Endothelial cell of umbilical vein (primary cell): ENCODE data around the gene NUDT3. TPM values are rescaled to one million over a fixed set of nuclear protein-coding genes. Genes with fewer than 3 reads are reported as not detected.

Experiments used
- BruUV-seq: library from RNA; stranded (reverse); fragments of 400-500 nt; replicated peaks from 2 replicates; lab custom pipeline; 2021; lab: Mats Ljungman, UMichigan
- CTCF ChIA-PET: fragments of 300-600, 350-600 bp; sonication (Branson Sonifier 250); formaldehyde crosslinking; loops from one replicate; lab custom pipeline; 2021; ENCODE audit warnings: antibody characterized with exemption, inconsistent platforms; lab: Charles Lee
- POLR2A ChIA-PET: fragments of 300-600, 350-600 bp; sonication (Branson Sonifier 250); formaldehyde crosslinking; loops from one replicate; lab custom pipeline; 2021; ENCODE audit warnings: antibody characterized with exemption, inconsistent platforms; lab: Charles Lee
- DNase-seq: peaks from one replicate; pipeline ENCODE4 v3.0.0-alpha.2; 2011; ENCODE audit warnings: low read depth, low spot score
- FAIRE-seq: peaks from 2 replicates; lab custom pipeline; 2011; peaks lifted over from hg19 to GRCh38; lab: Jason Lieb, UNC
- H2AFZ ChIP-seq: 2 replicates; pipeline ENCODE4 v1.6.0; 2012; ENCODE audit warnings: low read depth, low read length, control low read depth, inconsistent platforms
- H3K27ac ChIP-seq: 2 replicates; pipeline ENCODE4 v1.5.1; 2011; ENCODE audit warnings: low read depth, mild to moderate bottlenecking, control low read depth, low read length, moderate library complexity; ENCODE audit not compliant: insufficient read depth
- H3K27me3 ChIP-seq, 2 experiments: 2 replicates each; pipeline versions ENCODE4 v1.6.0 to v1.6.1; 2011; ENCODE audit warnings: low read length in 2 of 2, mixed read lengths in 1 of 2; ENCODE audit not compliant: control insufficient read depth in 2 of 2, insufficient read depth in 2 of 2
- H3K36me3 ChIP-seq, 2 experiments: 2 replicates in 1 of 2; 3 replicates in 1 of 2; pipeline ENCODE4 v1.5.1; 2011; ENCODE audit warnings: low read length in 2 of 2, mild to moderate bottlenecking in 1 of 2, moderate library complexity in 1 of 2; ENCODE audit not compliant: control insufficient read depth in 2 of 2, insufficient read depth in 2 of 2; ENCODE audit errors: extremely low read depth in 1 of 2
- H3K4me1 ChIP-seq: 3 replicates; pipeline ENCODE4 v1.5.1; 2011; ENCODE audit warnings: mild to moderate bottlenecking, low read length; ENCODE audit not compliant: control insufficient read depth, insufficient read depth; ENCODE audit errors: extremely low read depth
- H3K4me2 ChIP-seq: 2 replicates; pipeline ENCODE4 v1.6.1; 2011; ENCODE audit warnings: low read length, control low read depth, mixed read lengths; ENCODE audit not compliant: insufficient read depth
- H3K4me3 ChIP-seq, 3 experiments: fragments of 200-600 bp in 1 of 3; sonication (generic), shearing (Covaris generic) in 1 of 3; replicated peaks in 1 of 3; 2 replicates each; pipeline ENCODE4 v1.5.1; 2011 to 2016; ENCODE audit warnings: control low read depth in 3 of 3, low read length in 3 of 3, mild to moderate bottlenecking in 2 of 3, inconsistent platforms in 1 of 3, low read depth in 1 of 3, moderate library complexity in 1 of 3; ENCODE audit not compliant: insufficient read depth in 1 of 3
- H3K79me2 ChIP-seq: 2 replicates; pipeline ENCODE4 v1.6.0; 2012; ENCODE audit warnings: low read length, inconsistent platforms; ENCODE audit not compliant: control insufficient read depth, insufficient read depth
- H3K9ac ChIP-seq: replicated peaks from 2 replicates; pipeline ENCODE3; 2011; ENCODE audit warnings: low read length, control low read depth; ENCODE audit not compliant: insufficient read depth; ENCODE audit errors: extremely low read depth
- H3K9me1 ChIP-seq: replicated peaks from 3 replicates; pipeline ENCODE4 v1.6.0; 2011; ENCODE audit warnings: mild to moderate bottlenecking, low read length; ENCODE audit not compliant: control insufficient read depth, insufficient read depth; ENCODE audit errors: extremely low read depth
- H3K9me3 ChIP-seq: replicated peaks from 2 replicates; pipeline ENCODE4 v1.5.1; 2012; ENCODE audit warnings: low read length, inconsistent platforms; ENCODE audit not compliant: control insufficient read depth, insufficient read depth
- H4K20me1 ChIP-seq: replicated peaks from 2 replicates; pipeline ENCODE3; 2011; ENCODE audit warnings: mild to moderate bottlenecking, low read length; ENCODE audit not compliant: control insufficient read depth, insufficient read depth; ENCODE audit errors: extremely low read depth
- CTCF ChIP-seq, 2 donors: IDR thresholded peaks; 1 replicate in 1 of 2; 2 replicates in 1 of 2; pipeline ENCODE4 v1.5.1; 2011; ENCODE audit warnings: low read length in 2 of 2, mild to moderate bottlenecking in 2 of 2, moderate library complexity in 2 of 2, control low read depth in 1 of 2, inconsistent platforms in 1 of 2, low read depth in 1 of 2; ENCODE audit not compliant: insufficient read depth in 1 of 2; ENCODE audit errors: extremely low read depth in 1 of 2
- EZH2 ChIP-seq: IDR thresholded peaks from 2 replicates; pipeline ENCODE4 v1.6.1; 2012; ENCODE audit warnings: borderline replicate concordance, low read depth, mild to moderate bottlenecking, moderate library complexity, low read length, inconsistent platforms; ENCODE audit not compliant: severe bottlenecking
- FOS ChIP-seq: IDR thresholded peaks from 2 replicates; pipeline ENCODE4 v1.6.1; 2011; ENCODE audit warnings: mild to moderate bottlenecking, low read length, moderate library complexity, borderline replicate concordance; ENCODE audit not compliant: insufficient read depth
- GATA2 ChIP-seq: IDR thresholded peaks from 2 replicates; pipeline ENCODE4 v1.7.0; 2011; ENCODE audit warnings: low read depth, mild to moderate bottlenecking, moderate library complexity, mixed read lengths, low read length; ENCODE audit not compliant: insufficient read length, insufficient read depth
- JUN ChIP-seq: IDR thresholded peaks from 2 replicates; pipeline ENCODE4 v1.6.1; 2011; ENCODE audit warnings: borderline replicate concordance, low read depth; ENCODE audit not compliant: insufficient read length, insufficient read depth
- MYC ChIP-seq: IDR thresholded peaks from one replicate; pipeline ENCODE4 v1.6.1; 2011; ENCODE audit warnings: mild to moderate bottlenecking, low read depth, low read length
- POLR2A ChIP-seq: IDR thresholded peaks from 2 replicates; pipeline ENCODE4 v1.6.1; 2012; ENCODE audit warnings: low read depth, mild to moderate bottlenecking, control low read depth, low read length
- POLR2AphosphoS5 ChIP-seq: IDR thresholded peaks from 2 replicates; pipeline ENCODE4 v1.6.1; 2012; ENCODE audit warnings: low read depth, mild to moderate bottlenecking, control low read depth, low read length, moderate library complexity; ENCODE audit not compliant: insufficient read depth
- dilution Hi-C: fragments of 300-500 bp; cut with MboI; formaldehyde crosslinking; loops from one replicate; pipeline ENCODE4 v1.15.0; 2019; ENCODE audit warnings: low sequenced_read_pairs; ENCODE audit not compliant: extremely low pct_ligation_motif_present
- intact Hi-C: fragments of 100-400 bp; cut with micrococcal nuclease; formaldehyde crosslinking; loops from one replicate; pipeline ENCODE4 v1.10.0; 2022
- polyA plus RNA-seq, 4 experiments: library from polyadenylated mRNA; depleted of rRNA in 3 of 4; stranded (reverse) in 3 of 4; unstranded in 1 of 4; fragments of >200 nt; gene quantifications; 2 replicates each; pipeline versions ENCODE4 v1.2.1 to v1.2.3, GENCODE V29; 2011 to 2012; ENCODE audit warnings: missing spikeins in 1 of 4
- total RNA-seq: library from RNA; stranded (reverse); gene quantifications from 2 replicates; pipeline ENCODE4 v1.2.3, GENCODE V29; 2021
- TF ChIP-seq, protein P1 (sequence below): IDR thresholded peaks from 2 replicates; pipeline ENCODE4 v1.6.1; 2011; ENCODE audit not compliant: insufficient read depth, insufficient read length

Gene NUDT3
- total and polyA plus RNA-seq, 2 donors (not counting 3 experiments of a cell fraction or from before 2014, with no cell fraction given) = 11.9 to 30.9 TPM

GRCh38 chr6:34247481-34248197 lies 144.8 kb downstream of the NUDT3 start:
- H3K9ac ChIP-seq = peak overlapping the region; percentile 88
- no peak overlapping the region for H2AFZ ChIP-seq
- FAIRE-seq = peak; percentile 59
- H3K4me3 ChIP-seq = no peak overlapping the region
- H3K79me2 ChIP-seq = peaks cover 4% of the 10 kb centered on the region
- H3K4me1 ChIP-seq = peaks cover 46% of the 10 kb centered on the region
- intact Hi-C loops (loop anchor here (2.0 kb wide), 1 partner anchor 93 kb away; no protein-coding TSS in a partner anchor), dilution Hi-C loops (no loop called here)
- BruUV-seq = no TSS peak
- CTCF ChIA-PET = interaction anchor here (1.4 to 5.8 kb wide), 4 partner anchors 11 to 170 kb away, joined by 5 to 278 read pairs (median 50); partner anchors contain the start of gene HMGA1
- H3K27me3 ChIP-seq = no peaks in the 10 kb centered on the region
- no peaks in the 10 kb centered on the region for H4K20me1 ChIP-seq
- POLR2A ChIA-PET = interaction anchor here (0.6 to 3.4 kb wide), 4 partner anchors 11 to 52 kb away, joined by 3 to 13 read pairs (median 5); partner anchors contain the start of gene HMGA1
- H3K36me3 ChIP-seq = peaks cover 1 to 7% of the 10 kb centered on the region in 2 experiments
- DNase-seq = no peak
- peak overlapping the region; percentile 81 for H3K27ac ChIP-seq
- TF ChIP-seq FOS (no peak), GATA2 (no peak), POLR2AphosphoS5 (no peak), POLR2A (no peak), CTCF (IDR thresholded peaks at IDR 0.05; ENCODE audit: extremely low read depth in 1 of 2, insufficient read depth in 1 of 2, low read depth in 1 of 2, low read length in 2 of 2) (no peak), MYC (no peak), JUN (no peak), EZH2 (no peak)
- TF ChIP-seq, protein P1, sequence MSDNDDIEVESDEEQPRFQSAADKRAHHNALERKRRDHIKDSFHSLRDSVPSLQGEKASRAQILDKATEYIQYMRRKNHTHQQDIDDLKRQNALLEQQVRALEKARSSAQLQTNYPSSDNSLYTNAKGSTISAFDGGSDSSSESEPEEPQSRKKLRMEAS = no peak
- peak overlapping the region; percentile 85 for H3K4me2 ChIP-seq
- H3K9me3 ChIP-seq = no peaks in the 10 kb centered on the region
- no peaks in the 10 kb centered on the region for H3K9me1 ChIP-seq
